Fibroblast of lung (primary cell): Measurements from ENCODE around the gene GPR37L1. TPM values are rescaled to one million over a fixed set of nuclear protein-coding genes. Genes with fewer than 3 reads are reported as not detected.
A peak's percentile ranks its signal among the peaks of the same experiment; 100 is the strongest.

Experiments used
- DNase-seq, 2 donors: peaks; one replicate each; pipeline versions ENCODE4 v3.0.0 to v3.0.0-alpha.2; 2010; ENCODE audit warnings: low read depth in 2 of 2
- H2AFZ ChIP-seq: 2 replicates; pipeline ENCODE4 v1.5.1; 2012; ENCODE audit warnings: low read length, control low read depth, inconsistent platforms
- H3K27ac ChIP-seq: 2 replicates; pipeline ENCODE4 v1.5.1; 2011; ENCODE audit warnings: low read length, control low read depth; ENCODE audit not compliant: insufficient read depth
- H3K27me3 ChIP-seq: 2 replicates; pipeline ENCODE4 v1.5.1; 2011; ENCODE audit warnings: mild to moderate bottlenecking, low read length; ENCODE audit not compliant: control insufficient read depth, insufficient read depth
- H3K36me3 ChIP-seq: 2 replicates; pipeline ENCODE4 v1.5.1; 2011; ENCODE audit warnings: low read length; ENCODE audit not compliant: control insufficient read depth, insufficient read depth
- H3K4me1 ChIP-seq: 2 replicates; pipeline ENCODE4 v1.5.1; 2011; ENCODE audit warnings: low read length; ENCODE audit not compliant: control insufficient read depth, insufficient read depth; ENCODE audit errors: extremely low read depth
- H3K4me2 ChIP-seq: 2 replicates; pipeline ENCODE4 v1.5.1; 2011; ENCODE audit warnings: low read length, control low read depth; ENCODE audit not compliant: insufficient read depth; ENCODE audit errors: extremely low read depth
- H3K4me3 ChIP-seq, 4 experiments: fragments of 200-600 bp in 1 of 4; sonication (generic) in 1 of 4; replicated peaks in 1 of 4; 2 replicates each; pipeline ENCODE4 v1.5.1; 2011 to 2016; ENCODE audit warnings: low read length in 4 of 4, low read depth in 3 of 4, mild to moderate bottlenecking in 3 of 4, control low read depth in 2 of 4, inconsistent platforms in 1 of 4, mixed read lengths in 1 of 4; ENCODE audit not compliant: insufficient read depth in 1 of 4; ENCODE audit errors: control extremely low read depth in 1 of 4
- H3K79me2 ChIP-seq: 2 replicates; pipeline ENCODE4 v1.5.1; 2012; ENCODE audit warnings: mild to moderate bottlenecking, low read length, inconsistent platforms; ENCODE audit not compliant: control insufficient read depth, insufficient read depth
- H3K9ac ChIP-seq: 2 replicates; pipeline ENCODE4 v1.5.1; 2011; ENCODE audit warnings: mild to moderate bottlenecking, low read length, control low read depth; ENCODE audit not compliant: insufficient read depth
- H3K9me3 ChIP-seq: 2 replicates; pipeline ENCODE4 v1.5.1; 2012; ENCODE audit warnings: low read depth, low read length; ENCODE audit not compliant: control insufficient read depth, insufficient read depth
- H4K20me1 ChIP-seq: 2 replicates; pipeline ENCODE4 v1.5.1; 2011; ENCODE audit warnings: low read length; ENCODE audit not compliant: control insufficient read depth, insufficient read depth; ENCODE audit errors: extremely low read depth
- EZH2 ChIP-seq: IDR thresholded peaks from 2 replicates; pipeline ENCODE4 v1.5.1; 2012; ENCODE audit warnings: low read length, control low read depth, mild to moderate bottlenecking; ENCODE audit errors: missing control alignments
- polyA plus RNA-seq, 2 donors: library from polyadenylated mRNA; depleted of rRNA in 1 of 2; stranded (reverse) in 1 of 2; unstranded in 1 of 2; fragments of >200 nt; gene quantifications; 2 replicates each; pipeline ENCODE4 v1.2.1, GENCODE V29; 2011 to 2012; ENCODE audit warnings: missing spikeins in 1 of 2
- total RNA-seq: library from RNA; depleted of rRNA; stranded (reverse); fragments of >200 nt; gene quantifications from 2 replicates; pipeline ENCODE4 v1.2.1, GENCODE V29; 2014
- TF ChIP-seq, protein P1 (sequence below), 2 donors: IDR thresholded peaks in 1 of 2; conservative IDR thresholded peaks in 1 of 2; 1 replicate in 1 of 2; 2 replicates in 1 of 2; pipeline ENCODE4 v1.5.1; 2011 to 2012; ENCODE audit warnings: low read length in 2 of 2, control low read depth in 1 of 2, inconsistent platforms in 1 of 2, low read depth in 1 of 2, mild to moderate bottlenecking in 1 of 2

GPR37L1 gene
- total and polyA plus RNA-seq, 2 donors (not counting 1 experiment from before 2014, with no cell fraction given), result not detected

DNA sequence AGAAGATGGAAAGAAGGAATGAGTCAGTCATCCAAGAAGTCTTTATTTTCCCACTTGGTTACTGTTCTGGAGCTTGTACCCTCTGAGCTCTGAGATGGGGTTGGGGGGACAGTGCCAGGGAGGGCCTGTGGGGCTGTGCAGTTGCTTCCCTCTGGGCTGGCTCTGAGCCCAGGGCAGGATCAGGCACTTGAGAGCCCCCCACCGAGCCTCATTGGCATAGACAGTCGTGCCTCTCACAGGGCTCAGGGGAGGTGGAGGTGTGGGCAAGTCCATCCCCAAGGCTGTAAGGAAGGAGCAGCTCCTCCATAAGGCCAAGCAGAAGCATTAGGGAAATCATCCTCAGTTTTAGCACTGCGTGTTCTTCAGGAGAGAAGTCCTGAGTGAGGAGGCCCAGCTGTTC is 24.3 kb downstream of the GPR37L1 start:
- Histone ChIP-seq H3K36me3 (no peaks in the 10 kb centered on the region), H3K79me2 (peaks cover 20% of the 10 kb centered on the region), H3K4me3 (no peak overlapping the region), H2AFZ (no peak overlapping the region), H4K20me1 (no peaks in the 10 kb centered on the region), H3K4me2 (no peak overlapping the region), H3K27ac (no peak overlapping the region), H3K9ac (no peak overlapping the region), H3K9me3 (no peaks in the 10 kb centered on the region), H3K4me1 (peaks cover 10% of the 10 kb centered on the region), H3K27me3 (peaks cover 2% of the 10 kb centered on the region)
- DNase-seq, result no peak
- no peak for TF ChIP-seq EZH2
- TF ChIP-seq, protein P1, sequence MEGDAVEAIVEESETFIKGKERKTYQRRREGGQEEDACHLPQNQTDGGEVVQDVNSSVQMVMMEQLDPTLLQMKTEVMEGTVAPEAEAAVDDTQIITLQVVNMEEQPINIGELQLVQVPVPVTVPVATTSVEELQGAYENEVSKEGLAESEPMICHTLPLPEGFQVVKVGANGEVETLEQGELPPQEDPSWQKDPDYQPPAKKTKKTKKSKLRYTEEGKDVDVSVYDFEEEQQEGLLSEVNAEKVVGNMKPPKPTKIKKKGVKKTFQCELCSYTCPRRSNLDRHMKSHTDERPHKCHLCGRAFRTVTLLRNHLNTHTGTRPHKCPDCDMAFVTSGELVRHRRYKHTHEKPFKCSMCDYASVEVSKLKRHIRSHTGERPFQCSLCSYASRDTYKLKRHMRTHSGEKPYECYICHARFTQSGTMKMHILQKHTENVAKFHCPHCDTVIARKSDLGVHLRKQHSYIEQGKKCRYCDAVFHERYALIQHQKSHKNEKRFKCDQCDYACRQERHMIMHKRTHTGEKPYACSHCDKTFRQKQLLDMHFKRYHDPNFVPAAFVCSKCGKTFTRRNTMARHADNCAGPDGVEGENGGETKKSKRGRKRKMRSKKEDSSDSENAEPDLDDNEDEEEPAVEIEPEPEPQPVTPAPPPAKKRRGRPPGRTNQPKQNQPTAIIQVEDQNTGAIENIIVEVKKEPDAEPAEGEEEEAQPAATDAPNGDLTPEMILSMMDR (conservative IDR thresholded peaks at IDR 0.05 in 1 of 2, IDR thresholded peaks at IDR 0.05 in 1 of 2; ENCODE audit: low read depth in 1 of 2, low read length in 2 of 2), result no peak

DNA sequence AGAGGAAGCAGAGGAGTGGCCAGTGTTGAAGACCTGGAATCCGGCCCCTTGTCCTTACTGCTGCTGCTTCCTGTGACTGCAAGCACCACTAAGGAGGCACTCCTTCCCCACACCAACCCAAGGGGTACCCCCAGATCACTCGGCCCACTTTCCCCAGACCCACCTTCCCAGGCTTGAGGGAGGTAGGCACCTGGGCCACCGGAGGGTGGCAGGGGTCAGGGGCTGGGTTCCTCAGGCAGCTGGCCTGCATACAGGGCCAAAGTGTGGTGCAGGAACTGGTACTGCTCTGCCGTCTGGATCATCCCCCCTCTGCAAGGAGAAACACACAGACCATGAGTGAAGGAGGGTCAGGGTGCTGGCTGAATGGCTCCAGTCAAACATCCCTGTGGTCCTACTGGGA is 25.7 kb downstream of the GPR37L1 start:
- TF ChIP-seq, protein P1 (conservative IDR thresholded peaks at IDR 0.05 in 1 of 2, IDR thresholded peaks at IDR 0.05 in 1 of 2; ENCODE audit: low read depth in 1 of 2, low read length in 2 of 2), result no peak
- TF ChIP-seq EZH2, result no peak
- Histone ChIP-seq H3K4me3 (no peak overlapping the region), H2AFZ (no peak overlapping the region), H3K4me2 (no peak overlapping the region), H4K20me1 (no peaks in the 10 kb centered on the region), H3K9ac (no peak overlapping the region), H3K4me1 (peaks cover 3% of the 10 kb centered on the region), H3K27me3 (peaks cover 2% of the 10 kb centered on the region), H3K9me3 (no peaks in the 10 kb centered on the region), H3K27ac (no peak overlapping the region), H3K36me3 (no peaks in the 10 kb centered on the region), H3K79me2 (peaks cover 8% of the 10 kb centered on the region)
- DNase-seq, result no peak

DNA sequence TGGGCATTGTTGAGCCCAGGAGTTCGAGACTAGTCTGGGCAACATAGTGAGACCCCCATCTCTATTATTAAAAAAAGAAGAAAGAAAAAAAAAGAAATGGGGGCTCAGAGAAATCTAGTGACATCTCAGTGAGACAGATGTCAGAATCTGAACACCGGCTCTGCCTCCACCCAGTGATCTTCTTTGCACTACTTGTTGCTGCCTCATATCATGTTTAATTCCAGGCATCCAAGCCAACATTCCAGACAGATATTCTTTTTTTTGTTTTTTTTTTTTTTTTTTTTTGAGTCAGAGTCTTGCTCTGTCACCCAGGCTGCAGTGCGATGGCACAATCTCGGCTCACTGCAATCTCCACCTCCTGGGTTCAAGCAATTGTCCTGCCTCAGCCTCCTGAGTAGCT is 26.8 kb downstream of the GPR37L1 start:
- H3K4me1 ChIP-seq, result peaks cover 3% of the 10 kb centered on the region
- no peaks in the 10 kb centered on the region for H4K20me1 ChIP-seq
- H3K4me2 ChIP-seq, result no peak overlapping the region
- no peaks in the 10 kb centered on the region for H3K36me3 ChIP-seq
- no peaks in the 10 kb centered on the region for H3K79me2 ChIP-seq
- no peak for TF ChIP-seq EZH2
- TF ChIP-seq, protein P1 (conservative IDR thresholded peaks at IDR 0.05 in 1 of 2, IDR thresholded peaks at IDR 0.05 in 1 of 2; ENCODE audit: low read depth in 1 of 2, low read length in 2 of 2), result no peak
- no peak overlapping the region for H2AFZ ChIP-seq
- no peak overlapping the region for H3K9ac ChIP-seq
- no peaks in the 10 kb centered on the region for H3K9me3 ChIP-seq
- H3K27me3 ChIP-seq, result peaks cover 9% of the 10 kb centered on the region
- H3K4me3 ChIP-seq, result no peak overlapping the region
- DNase-seq, result peak in 1 of 2 donors; percentile 23
- H3K27ac ChIP-seq, result no peak overlapping the region
